ENCODE results near the gene RPRD1B. TPM values are rescaled to one million over a fixed set of nuclear protein-coding genes. Genes with fewer than 3 reads are reported as not detected.

The RPRD1B gene
- total and polyA plus RNA-seq, 2 of the 8 experiments (the other 6 are each of a cell fraction or from before 2014, with no cell fraction given) = 10.3 to 20.9 TPM

DNA sequence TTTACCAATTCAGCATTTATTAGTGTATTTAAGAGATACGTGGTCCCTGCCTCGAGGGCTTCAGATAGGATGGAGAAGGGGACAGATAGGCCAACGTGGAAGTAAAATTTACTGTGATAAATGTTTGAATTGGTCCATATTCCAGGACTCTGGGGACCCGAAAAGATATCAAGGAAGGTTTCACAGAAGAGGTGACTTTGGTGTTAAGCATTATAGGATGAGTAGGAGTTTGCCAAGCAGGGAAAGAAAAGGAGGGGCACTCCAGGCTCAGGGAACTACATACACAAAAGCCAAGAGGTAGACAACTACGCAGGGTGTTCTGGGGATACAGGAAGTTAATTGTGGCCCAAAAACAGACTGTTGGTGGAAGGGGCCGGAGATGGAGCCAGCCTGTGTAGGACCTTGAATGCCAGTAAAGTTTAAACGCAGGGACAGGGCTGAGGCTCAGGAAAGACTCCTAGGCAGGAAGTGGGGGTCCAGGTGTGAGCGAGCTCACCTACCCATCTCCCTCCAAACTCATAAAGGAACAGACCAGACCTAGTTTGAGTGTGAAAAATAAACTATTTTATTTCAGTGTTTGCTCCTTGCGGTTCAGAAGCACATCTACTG is 94.5 kb downstream of the RPRD1B start (continued):
- TF ChIP-seq RAD21 (IDR thresholded peaks at IDR 0.05 in 1 of 2, conservative IDR thresholded peaks at IDR 0.05 in 1 of 2; ENCODE audit: low read depth in 2 of 2, low read length in 2 of 2) (no peak), NRF1 (IDR thresholded peaks at IDR 0.05; ENCODE audit: low read depth, low read length) (no peak)
